T-helper 22 cell (primary cell): ENCODE data around the gene RNPEPL1.

Experiments used
- DNase-seq: peaks from one replicate; pipeline ENCODE4 v3.0.0-alpha.2; 2020; ENCODE audit warnings: low read depth

RNPEPL1 gene

DNA sequence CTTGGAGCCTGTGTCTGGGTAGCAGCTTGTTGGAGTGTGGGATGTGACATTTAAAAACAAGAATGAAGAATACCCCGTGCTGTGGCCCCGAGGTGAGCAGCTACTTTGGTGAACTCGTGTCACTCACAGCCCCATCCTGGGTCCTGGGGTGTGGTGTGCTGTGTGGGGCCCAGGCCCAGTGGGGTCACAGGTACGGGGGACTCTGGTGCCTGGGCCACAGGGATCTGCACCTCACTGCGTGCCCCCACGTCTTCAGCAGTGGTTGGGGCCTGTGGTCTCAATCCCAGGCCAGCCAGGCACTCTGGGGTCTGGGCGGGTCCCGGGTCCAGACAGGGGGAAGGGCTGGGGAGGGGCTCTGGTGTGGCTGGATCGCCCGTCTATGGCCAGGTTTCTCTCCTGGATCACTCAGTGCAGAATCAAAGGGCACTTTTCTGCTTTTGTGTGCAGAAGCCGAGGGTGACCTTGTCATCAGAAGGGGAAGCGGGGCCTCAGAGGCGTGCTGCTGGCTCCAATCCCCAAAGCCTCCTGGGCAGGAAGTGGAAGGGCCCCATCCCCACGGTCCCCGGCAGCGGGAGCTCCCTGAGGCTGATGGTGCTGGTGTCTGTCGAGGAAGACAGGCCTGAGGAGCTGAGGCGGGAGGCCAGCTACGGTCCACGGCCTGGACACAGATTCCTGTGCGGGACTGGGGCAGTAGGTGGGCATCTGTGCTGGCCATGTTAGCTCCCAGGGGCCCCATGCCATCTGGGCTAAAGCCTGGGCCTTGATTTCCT is 58.4 kb downstream of the RNPEPL1 start:
- no peak for DNase-seq

DNA sequence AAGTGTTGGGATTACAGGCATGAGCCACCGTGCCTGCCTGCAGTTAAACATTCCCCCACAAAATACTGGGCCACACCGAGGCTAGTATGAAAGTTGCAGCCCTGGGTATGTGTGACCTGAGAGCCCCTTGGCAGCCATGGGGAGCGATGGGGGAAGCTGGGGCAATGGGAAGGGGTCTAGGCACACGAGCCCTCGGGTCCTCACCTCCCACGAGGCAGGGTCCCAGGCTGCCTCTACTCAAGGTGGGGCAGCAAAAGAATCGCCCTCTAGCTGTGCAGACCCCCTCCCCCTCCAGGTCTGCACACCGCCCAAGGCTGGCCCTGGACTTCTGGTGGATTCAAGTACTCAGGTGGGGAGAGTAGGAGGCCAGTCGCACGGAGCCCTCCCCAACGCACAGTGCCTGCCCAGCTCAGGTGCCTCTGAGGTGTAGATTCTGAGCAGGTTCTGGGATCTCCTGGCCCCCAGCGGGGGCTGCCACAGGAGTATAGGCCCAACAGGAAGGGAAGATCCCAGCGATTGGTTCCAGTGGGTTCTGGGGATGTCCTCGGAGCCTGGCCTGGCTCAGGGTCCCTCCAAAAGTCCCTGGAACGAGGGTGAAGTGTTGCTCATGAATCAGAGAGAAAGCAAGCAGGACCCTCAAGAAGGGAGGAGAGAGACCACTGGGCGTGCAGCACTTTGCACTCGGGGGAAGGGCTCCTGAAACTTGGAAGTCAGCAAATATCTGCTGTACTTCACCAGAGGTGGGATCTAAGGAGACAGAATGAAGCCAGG is 59.6 kb downstream of the RNPEPL1 start:
- no peak for DNase-seq

GRCh38 chr2:240628507-240628807 is 60.2 kb downstream of the RNPEPL1 start:
- DNase-seq: no peak

- DNase-seq: no peak
Observed at GRCh38 chr2:240628808-240629618, 60.7 kb downstream of the RNPEPL1 start.

GRCh38 chr2:240629619-240629967 is 61.3 kb downstream of the RNPEPL1 start:
- no peak for DNase-seq

DNA sequence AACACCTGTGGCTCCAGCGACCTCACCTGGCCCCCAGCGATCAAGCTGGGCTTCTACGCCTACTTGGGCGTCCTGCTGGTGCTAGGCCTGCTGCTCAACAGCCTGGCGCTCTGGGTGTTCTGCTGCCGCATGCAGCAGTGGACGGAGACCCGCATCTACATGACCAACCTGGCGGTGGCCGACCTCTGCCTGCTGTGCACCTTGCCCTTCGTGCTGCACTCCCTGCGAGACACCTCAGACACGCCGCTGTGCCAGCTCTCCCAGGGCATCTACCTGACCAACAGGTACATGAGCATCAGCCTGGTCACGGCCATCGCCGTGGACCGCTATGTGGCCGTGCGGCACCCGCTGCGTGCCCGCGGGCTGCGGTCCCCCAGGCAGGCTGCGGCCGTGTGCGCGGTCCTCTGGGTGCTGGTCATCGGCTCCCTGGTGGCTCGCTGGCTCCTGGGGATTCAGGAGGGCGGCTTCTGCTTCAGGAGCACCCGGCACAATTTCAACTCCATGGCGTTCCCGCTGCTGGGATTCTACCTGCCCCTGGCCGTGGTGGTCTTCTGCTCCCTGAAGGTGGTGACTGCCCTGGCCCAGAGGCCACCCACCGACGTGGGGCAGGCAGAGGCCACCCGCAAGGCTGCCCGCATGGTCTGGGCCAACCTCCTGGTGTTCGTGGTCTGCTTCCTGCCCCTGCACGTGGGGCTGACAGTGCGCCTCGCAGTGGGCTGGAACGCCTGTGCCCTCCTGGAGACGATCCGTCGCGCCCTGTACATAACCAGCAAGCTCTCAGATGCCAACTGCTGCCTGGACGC is 61.9 kb downstream of the RNPEPL1 start:
- DNase-seq: no peak
